ENCODE results near the gene RNF31.
"Not testable (repeated sequence)": the region's sequence is repeated elsewhere in the genome, so short reads cannot be mapped to it uniquely, and the experiment has no call there.

Gene RNF31

GRCh38 chr14:24198814-24199524, 51.7 kb downstream of the RNF31 start:
- no peak overlapping the region for H3K4me3 ChIP-seq (ENCODE audit: low read depth, low read length)
- no peak for TF ChIP-seq CTCF (IDR thresholded peaks at IDR 0.05; ENCODE audit: insufficient read depth, low read length, missing control alignments)
- ChIA-PET POLR2A (no interaction called here), CTCF (interaction anchor here (1.1 to 1.6 kb wide), 2 partner anchors 38 to 109 kb away, joined by 4 read pairs; partner anchors contain the start of genes CIDEB and IRF9)
- no peak for DNase-seq (ENCODE audit: low read depth, low spot score)

GRCh38 chr14:24202538-24202937, 55.2 kb downstream of the RNF31 start:
- ChIA-PET POLR2A (interaction anchor here (1.4 kb wide), 1 partner anchor 8 kb away, joined by 4 read pairs; the partner anchor contains the start of gene TM9SF1), CTCF (interaction anchor here (1.4 kb wide), 1 partner anchor 95 kb away, joined by 6 read pairs; no protein-coding TSS in a partner anchor)
- DNase-seq (ENCODE audit: low read depth, low spot score); H3K4me3 ChIP-seq (ENCODE audit: low read depth, low read length): not testable (repeated sequence)

GRCh38 chr14:24203249-24203886, 56.1 kb downstream of the RNF31 start:
- not testable (repeated sequence) for H3K4me3 ChIP-seq (ENCODE audit: low read depth, low read length)
- ChIA-PET POLR2A (interaction anchor here (1.4 kb wide), 1 partner anchor 8 kb away, joined by 4 read pairs; the partner anchor contains the start of gene TM9SF1), CTCF (interaction anchor here (1.4 kb wide), 1 partner anchor 94 kb away, joined by 6 read pairs; no protein-coding TSS in a partner anchor)

GRCh38 chr14:24204163-24205146, 57.2 kb downstream of the RNF31 start:
- ChIA-PET CTCF (no interaction called here), POLR2A (interaction anchor here (0.5 kb wide), 1 partner anchor 96 kb away, joined by 3 read pairs; no protein-coding TSS in a partner anchor)
- no peak for TF ChIP-seq CTCF (IDR thresholded peaks at IDR 0.05; ENCODE audit: insufficient read depth, low read length, missing control alignments)
- DNase-seq (ENCODE audit: low read depth, low spot score): no peak
- no peak overlapping the region for H3K4me3 ChIP-seq (ENCODE audit: low read depth, low read length)

More at GRCh38 chr14:24203249-24203886, 56.1 kb downstream of the RNF31 start:
- not testable (repeated sequence) for DNase-seq (ENCODE audit: low read depth, low spot score)

- CTCF ChIA-PET: interaction anchor here (1.1 to 2.1 kb wide), 6 partner anchors 11 to 101 kb away, joined by 3 to 10 read pairs (median 5); partner anchors contain the start of genes CIDEB, EMC9, IRF9 and TINF2
- POLR2A ChIA-PET: interaction anchor here (1.0 to 1.3 kb wide), 2 partner anchors 9 to 11 kb away, joined by 3 read pairs; partner anchors contain the start of genes MDP1 and TM9SF1
- H3K4me3 ChIP-seq (ENCODE audit: low read depth, low read length): no peak overlapping the region
- DNase-seq (ENCODE audit: low read depth, low spot score): no peak
- TF ChIP-seq CTCF (IDR thresholded peaks at IDR 0.05; ENCODE audit: insufficient read depth, low read length, missing control alignments): no peak
These were observed 59.2 kb downstream of the RNF31 start for GRCh38 chr14:24206260-24207103.

- no peak for DNase-seq (ENCODE audit: low read depth, low spot score)
- POLR2A ChIA-PET: interaction anchor here (0.7 to 1.3 kb wide), 2 partner anchors 8 to 43 kb away, joined by 3 read pairs; partner anchors contain the start of gene MDP1
- TF ChIP-seq CTCF (IDR thresholded peaks at IDR 0.05; ENCODE audit: insufficient read depth, low read length, missing control alignments): no peak
- no peak overlapping the region for H3K4me3 ChIP-seq (ENCODE audit: low read depth, low read length)
- CTCF ChIA-PET: interaction anchor here (1.1 to 2.1 kb wide), 4 partner anchors 11 to 90 kb away, joined by 3 to 10 read pairs (median 5); partner anchors contain the start of genes EMC9, TINF2 and TM9SF1
These were observed 59.8 kb downstream of the RNF31 start for GRCh38 chr14:24207104-24207551.
